Measurements from ENCODE around the gene BRD7.

DNA sequence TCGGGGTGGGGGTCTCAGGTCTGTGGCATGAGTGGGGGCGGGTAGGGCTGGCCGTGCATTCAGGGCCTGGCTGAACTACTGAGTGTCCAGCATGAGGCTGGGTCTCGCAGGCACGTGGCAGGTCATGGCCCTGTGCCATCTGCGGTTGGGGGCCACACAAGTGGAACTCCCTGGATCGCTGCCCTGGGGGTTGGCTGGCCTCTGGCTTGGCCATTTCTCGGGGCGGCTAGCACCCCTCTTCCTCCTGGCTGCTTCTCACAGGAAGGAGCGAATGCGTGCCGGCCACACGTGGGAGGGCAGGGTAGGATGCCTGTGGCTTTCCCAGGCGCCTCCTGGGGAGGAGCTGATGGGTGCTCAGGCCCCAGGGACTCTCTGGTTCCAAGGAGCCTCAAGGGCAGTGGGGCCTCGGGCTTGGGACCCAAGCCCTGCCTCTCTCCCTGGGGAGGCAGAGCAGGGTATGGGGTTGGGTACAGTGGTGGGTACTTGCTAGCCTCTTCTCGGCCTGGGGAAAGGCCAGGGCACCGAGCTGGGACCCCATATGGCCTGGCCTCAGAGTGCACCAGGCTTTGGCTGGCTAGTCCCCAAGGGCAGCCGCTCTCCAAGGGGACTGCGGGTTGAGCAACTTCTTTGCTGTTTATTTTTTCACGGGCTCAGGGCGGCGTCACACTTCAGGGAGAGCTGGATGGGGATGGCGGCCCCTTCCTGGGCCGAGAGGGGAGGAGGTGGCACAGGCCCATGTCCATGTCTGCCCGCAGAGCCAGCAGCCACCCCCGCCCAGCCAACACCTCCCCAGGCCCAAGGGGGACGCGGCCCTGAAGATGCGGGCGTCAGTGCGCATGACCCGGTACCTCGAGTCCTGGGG, 65.0 kb downstream of the BRD7 start:
- TF ChIP-seq CTCF (IDR thresholded peaks at IDR 0.05), result no peak
- no peak for TF ChIP-seq POLR2AphosphoS5 (IDR thresholded peaks at IDR 0.05; ENCODE audit: low read depth, low read length)
- TF ChIP-seq REST (IDR thresholded peaks at IDR 0.05; ENCODE audit: insufficient read depth in 1 of 2, low read depth in 2 of 2, low read length in 1 of 2), result no peak
